Endothelial cell of umbilical vein (primary cell): ENCODE results near the gene CTSD. TPM values are rescaled to one million over a fixed set of nuclear protein-coding genes. Genes with fewer than 3 reads are reported as not detected.

ENCODE experiments used
- BruUV-seq: library from RNA; stranded (reverse); fragments of 400-500 nt; replicated peaks from 2 replicates; lab custom pipeline; 2021; lab: Mats Ljungman, UMichigan
- CTCF ChIA-PET: fragments of 300-600, 350-600 bp; sonication (Branson Sonifier 250); formaldehyde crosslinking; loops from one replicate; lab custom pipeline; 2021; ENCODE audit warnings: antibody characterized with exemption, inconsistent platforms; lab: Charles Lee
- POLR2A ChIA-PET: fragments of 300-600, 350-600 bp; sonication (Branson Sonifier 250); formaldehyde crosslinking; loops from one replicate; lab custom pipeline; 2021; ENCODE audit warnings: antibody characterized with exemption, inconsistent platforms; lab: Charles Lee
- DNase-seq: peaks from one replicate; pipeline ENCODE4 v3.0.0-alpha.2; 2011; ENCODE audit warnings: low read depth, low spot score
- FAIRE-seq: peaks from 2 replicates; lab custom pipeline; 2011; peaks lifted over from hg19 to GRCh38; lab: Jason Lieb, UNC
- H2AFZ ChIP-seq: 2 replicates; pipeline ENCODE4 v1.6.0; 2012; ENCODE audit warnings: low read depth, low read length, control low read depth, inconsistent platforms
- H3K27ac ChIP-seq: 2 replicates; pipeline ENCODE4 v1.5.1; 2011; ENCODE audit warnings: low read depth, mild to moderate bottlenecking, control low read depth, low read length, moderate library complexity; ENCODE audit not compliant: insufficient read depth
- H3K27me3 ChIP-seq, 2 experiments: 2 replicates each; pipeline versions ENCODE4 v1.6.0 to v1.6.1; 2011; ENCODE audit warnings: low read length in 2 of 2, mixed read lengths in 1 of 2; ENCODE audit not compliant: control insufficient read depth in 2 of 2, insufficient read depth in 2 of 2
- H3K36me3 ChIP-seq, 2 experiments: 2 replicates in 1 of 2; 3 replicates in 1 of 2; pipeline ENCODE4 v1.5.1; 2011; ENCODE audit warnings: low read length in 2 of 2, mild to moderate bottlenecking in 1 of 2, moderate library complexity in 1 of 2; ENCODE audit not compliant: control insufficient read depth in 2 of 2, insufficient read depth in 2 of 2; ENCODE audit errors: extremely low read depth in 1 of 2
- H3K4me1 ChIP-seq: 3 replicates; pipeline ENCODE4 v1.5.1; 2011; ENCODE audit warnings: mild to moderate bottlenecking, low read length; ENCODE audit not compliant: control insufficient read depth, insufficient read depth; ENCODE audit errors: extremely low read depth
- H3K4me2 ChIP-seq: 2 replicates; pipeline ENCODE4 v1.6.1; 2011; ENCODE audit warnings: low read length, control low read depth, mixed read lengths; ENCODE audit not compliant: insufficient read depth
- H3K4me3 ChIP-seq, 3 experiments: fragments of 200-600 bp in 1 of 3; sonication (generic), shearing (Covaris generic) in 1 of 3; replicated peaks in 1 of 3; 2 replicates each; pipeline ENCODE4 v1.5.1; 2011 to 2016; ENCODE audit warnings: control low read depth in 3 of 3, low read length in 3 of 3, mild to moderate bottlenecking in 2 of 3, inconsistent platforms in 1 of 3, low read depth in 1 of 3, moderate library complexity in 1 of 3; ENCODE audit not compliant: insufficient read depth in 1 of 3
- H3K79me2 ChIP-seq: 2 replicates; pipeline ENCODE4 v1.6.0; 2012; ENCODE audit warnings: low read length, inconsistent platforms; ENCODE audit not compliant: control insufficient read depth, insufficient read depth
- H3K9ac ChIP-seq: replicated peaks from 2 replicates; pipeline ENCODE3; 2011; ENCODE audit warnings: low read length, control low read depth; ENCODE audit not compliant: insufficient read depth; ENCODE audit errors: extremely low read depth
- H3K9me1 ChIP-seq: replicated peaks from 3 replicates; pipeline ENCODE4 v1.6.0; 2011; ENCODE audit warnings: mild to moderate bottlenecking, low read length; ENCODE audit not compliant: control insufficient read depth, insufficient read depth; ENCODE audit errors: extremely low read depth
- H3K9me3 ChIP-seq: replicated peaks from 2 replicates; pipeline ENCODE4 v1.5.1; 2012; ENCODE audit warnings: low read length, inconsistent platforms; ENCODE audit not compliant: control insufficient read depth, insufficient read depth
- H4K20me1 ChIP-seq: replicated peaks from 2 replicates; pipeline ENCODE3; 2011; ENCODE audit warnings: mild to moderate bottlenecking, low read length; ENCODE audit not compliant: control insufficient read depth, insufficient read depth; ENCODE audit errors: extremely low read depth
- CTCF ChIP-seq, 2 donors: IDR thresholded peaks; 1 replicate in 1 of 2; 2 replicates in 1 of 2; pipeline ENCODE4 v1.5.1; 2011; ENCODE audit warnings: low read length in 2 of 2, mild to moderate bottlenecking in 2 of 2, moderate library complexity in 2 of 2, control low read depth in 1 of 2, inconsistent platforms in 1 of 2, low read depth in 1 of 2; ENCODE audit not compliant: insufficient read depth in 1 of 2; ENCODE audit errors: extremely low read depth in 1 of 2
- MAX ChIP-seq: IDR thresholded peaks from 2 replicates; pipeline ENCODE4 v1.6.1; 2011; ENCODE audit not compliant: insufficient read depth, insufficient read length
- POLR2AphosphoS5 ChIP-seq: IDR thresholded peaks from 2 replicates; pipeline ENCODE4 v1.6.1; 2012; ENCODE audit warnings: low read depth, mild to moderate bottlenecking, control low read depth, low read length, moderate library complexity; ENCODE audit not compliant: insufficient read depth
- dilution Hi-C: fragments of 300-500 bp; cut with MboI; formaldehyde crosslinking; loops from one replicate; pipeline ENCODE4 v1.15.0; 2019; ENCODE audit warnings: low sequenced_read_pairs; ENCODE audit not compliant: extremely low pct_ligation_motif_present
- intact Hi-C: fragments of 100-400 bp; cut with micrococcal nuclease; formaldehyde crosslinking; loops from one replicate; pipeline ENCODE4 v1.10.0; 2022
- polyA plus RNA-seq, 4 experiments: library from polyadenylated mRNA; depleted of rRNA in 3 of 4; stranded (reverse) in 3 of 4; unstranded in 1 of 4; fragments of >200 nt; gene quantifications; 2 replicates each; pipeline versions ENCODE4 v1.2.1 to v1.2.3, GENCODE V29; 2011 to 2012; ENCODE audit warnings: missing spikeins in 1 of 4
- total RNA-seq: library from RNA; stranded (reverse); gene quantifications from 2 replicates; pipeline ENCODE4 v1.2.3, GENCODE V29; 2021

Gene CTSD
- total and polyA plus RNA-seq, 2 donors (not counting 3 experiments of a cell fraction or from before 2014, with no cell fraction given), result 215 to 248 TPM

- intact Hi-C loops, result no loop called here
- Histone ChIP-seq H3K36me3 (no peaks in the 10 kb centered on the region), H3K79me2 (no peaks in the 10 kb centered on the region), H3K9me1 (no peaks in the 10 kb centered on the region), H3K27me3 (no peaks in the 10 kb centered on the region), H3K4me3 (no peak overlapping the region), H4K20me1 (no peaks in the 10 kb centered on the region), H3K4me1 (no peaks in the 10 kb centered on the region), H3K4me2 (no peak overlapping the region), H2AFZ (no peak overlapping the region), H3K9me3 (no peaks in the 10 kb centered on the region), H3K9ac (no peak overlapping the region), H3K27ac (no peak overlapping the region)
- dilution Hi-C loops, result no loop called here
- no peak for TF ChIP-seq MAX
- no peak for TF ChIP-seq POLR2AphosphoS5
- DNase-seq (no peak), FAIRE-seq (no peak)
- ChIA-PET POLR2A (no interaction called here), CTCF (interaction anchor here (1.4 to 1.8 kb wide), 2 partner anchors 15 to 40 kb away, joined by 4 to 5 read pairs; no protein-coding TSS in a partner anchor)
- BruUV-seq, result no TSS peak
These were observed 29.7 kb downstream of the CTSD start for GRCh38 chr11:1733716-1734640.

GRCh38 chr11:1733009-1733715, 30.6 kb downstream of the CTSD start:
- ChIA-PET CTCF (interaction anchor here (1.4 to 1.8 kb wide), 2 partner anchors 15 to 39 kb away, joined by 4 to 5 read pairs; no protein-coding TSS in a partner anchor), POLR2A (no interaction called here)
- intact Hi-C loops, result no loop called here
- Histone ChIP-seq H3K4me1 (no peaks in the 10 kb centered on the region), H3K4me3 (no peak overlapping the region), H3K9ac (no peak overlapping the region), H2AFZ (no peak overlapping the region), H3K9me3 (no peaks in the 10 kb centered on the region), H3K27me3 (no peaks in the 10 kb centered on the region), H3K79me2 (no peaks in the 10 kb centered on the region), H3K36me3 (no peaks in the 10 kb centered on the region), H3K4me2 (no peak overlapping the region), H3K9me1 (no peaks in the 10 kb centered on the region), H4K20me1 (no peaks in the 10 kb centered on the region), H3K27ac (no peak overlapping the region)
- TF ChIP-seq MAX, result no peak
- no peak for TF ChIP-seq CTCF (IDR thresholded peaks at IDR 0.05; ENCODE audit: extremely low read depth in 1 of 2, insufficient read depth in 1 of 2, low read depth in 1 of 2, low read length in 2 of 2)
- no peak for DNase-seq
- no peak for FAIRE-seq
- BruUV-seq, result no TSS peak
- dilution Hi-C loops, result no loop called here
